Psoas muscle (tissue), 8 donors: ENCODE measurements around the gene CD2AP. TPM values are rescaled to one million over a fixed set of nuclear protein-coding genes. Genes with fewer than 3 reads are reported as not detected.

ENCODE experiments used
- ATAC-seq, 4 donors: fragments of 200-7000 bp; cut with Tn5 transposase; one replicate each; pipeline ENCODE4 v1.9.1; 2020; ENCODE audit warnings: moderate library complexity in 3 of 4, mild to moderate bottlenecking in 2 of 4
- DNase-seq, 2 donors: peaks; one replicate each; pipeline ENCODE4 v3.0.0-alpha.2; 2020
- H3K27ac ChIP-seq: fragments of 200-600 bp; one replicate; pipeline ENCODE4 v1.8.0; 2022
- H3K27me3 ChIP-seq, 3 donors: fragments of 200-600 bp in 1 of 3; one replicate each; pipeline versions ENCODE4 v1.6.1 to v1.8.0; 2013 to 2022; ENCODE audit warnings: low read length in 2 of 3, mild to moderate bottlenecking in 2 of 3, moderate library complexity in 1 of 3; ENCODE audit not compliant: insufficient read depth in 3 of 3
- H3K36me3 ChIP-seq, 2 donors: fragments of 200-600 bp in 1 of 2; one replicate each; pipeline versions ENCODE4 v1.6.1 to v1.8.0; 2013 to 2022; ENCODE audit warnings: low read depth in 1 of 2, mild to moderate bottlenecking in 1 of 2, moderate library complexity in 1 of 2; ENCODE audit not compliant: insufficient read depth in 1 of 2
- H3K4me1 ChIP-seq: fragments of 200-600 bp; one replicate; pipeline ENCODE4 v1.8.0; 2022
- H3K4me3 ChIP-seq: fragments of 200-600 bp; one replicate; pipeline ENCODE4 v1.8.0; 2022; ENCODE audit warnings: mild to moderate bottlenecking
- H3K9me3 ChIP-seq: fragments of 200-600 bp; one replicate; pipeline ENCODE4 v1.8.0; 2022
- CTCF ChIP-seq: fragments of 200-600 bp; IDR thresholded peaks from one replicate; pipeline ENCODE4 v1.8.0; 2022; ENCODE audit warnings: antibody characterized with exemption
- WGBS, 3 donors: extraction: QIAGEN DNeasy Blood & Tissue Kit; methylation state at CpG; one replicate each; pipeline versions ENCODE4 v1.1.6 to v1.1.7; 2013; 5-methylcytosine and 5-hydroxymethylcytosine counted together
- intact Hi-C, 2 donors: fragments of 100-400 bp; cut with DNase I; formaldehyde crosslinking; loops; one replicate each; pipeline versions ENCODE4 v1.11.0 to v1.14.2; 2022
- polyA plus RNA-seq, 3 donors: library from polyadenylated mRNA; stranded (reverse); fragments of 200-250 nt; gene quantifications; one replicate each; pipeline ENCODE4 v1.2.3, GENCODE V29; 2013
- total RNA-seq, 4 donors: library from RNA; stranded (reverse); fragmentation: NEBNext Ultra II Directional in 2 of 4; extraction: Animal tissue kit (Norgen Biotek cat#: 25700) in 2 of 4; gene quantifications; one replicate each; pipeline versions ENCODE4 v1.2.1 to v1.2.4, GENCODE V29; 2021 to 2023
- donor health status: healthy with polysubstance abuse.
- donor health status: DM: no; HTN: no; CAD: no; lungs with moderate emphysema.
- donor health status: Bipolar disorder and iron deficiency.
- donor health status: healthy.
- donor health status: DM: yes; HTN: yes; CAD: no.
- donor health status: DM: no; HTN: no; CAD: no.
- donor health status: DM: no; HTN: no; CAD: no.
- donor health status: DM: yes; HTN: yes; CAD: no.

Gene CD2AP
- total and polyA plus RNA-seq, 7 donors: 3.4 to 11.7 (median 8.3) TPM

GRCh38 chr6:47434372-47435253 lies 43.0 kb upstream of the CD2AP start:
- Histone ChIP-seq H3K4me3 (no peak overlapping the region), H3K36me3 (no peaks in the 10 kb centered on the region), H3K9me3 (no peaks in the 10 kb centered on the region), H3K27me3 (no peaks in the 10 kb centered on the region), H3K4me1 (no peaks in the 10 kb centered on the region), H3K27ac (no peak overlapping the region)
- 32 to 52% (median 42%) methylated on average over 2 of the region's 2 CpGs for WGBS, 3 donors
- DNase-seq (no peak), ATAC-seq (no peak)
- intact Hi-C loops: no loop called here
- no peak for TF ChIP-seq CTCF

- Histone ChIP-seq H3K4me1 (no peaks in the 10 kb centered on the region), H3K36me3 (no peaks in the 10 kb centered on the region), H3K27ac (no peak overlapping the region), H3K9me3 (no peaks in the 10 kb centered on the region), H3K27me3 (no peaks in the 10 kb centered on the region), H3K4me3 (no peak overlapping the region)
- DNase-seq (no peak), ATAC-seq (no peak)
- intact Hi-C loops: no loop called here
- 93 to 94% (median 94%) methylated on average over 2 of the region's 2 CpGs for WGBS, 3 donors
- no peak for TF ChIP-seq CTCF
Observed at GRCh38 chr6:47435254-47435612, 42.4 kb upstream of the CD2AP start.

- H3K9me3 ChIP-seq: no peaks in the 10 kb centered on the region
- H3K27ac ChIP-seq: no peak overlapping the region
- no peak for DNase-seq
- H3K27me3 ChIP-seq: no peaks in the 10 kb centered on the region
- no peaks in the 10 kb centered on the region for H3K4me1 ChIP-seq
- no peak for ATAC-seq
- H3K4me3 ChIP-seq: no peak overlapping the region
- no peak for TF ChIP-seq CTCF
- no peaks in the 10 kb centered on the region for H3K36me3 ChIP-seq
- intact Hi-C loops: no loop called here
- WGBS, 3 donors: 71 to 72% (median 71%) methylated on average over 4 of the region's 4 CpGs
Observed at GRCh38 chr6:47437592-47437991, 40.0 kb upstream of the CD2AP start.

GRCh38 chr6:47438481-47439347 lies 38.9 kb upstream of the CD2AP start:
- Histone ChIP-seq H3K4me3 (no peak overlapping the region), H3K27ac (no peak overlapping the region), H3K27me3 (no peaks in the 10 kb centered on the region), H3K4me1 (no peaks in the 10 kb centered on the region), H3K36me3 (no peaks in the 10 kb centered on the region), H3K9me3 (no peaks in the 10 kb centered on the region)
- ATAC-seq (no peak), DNase-seq (peak in 1 of 2 donors; percentile 15)
- 68 to 82% (median 68%) methylated on average over 8 of the region's 8 CpGs for WGBS, 3 donors
- intact Hi-C loops: no loop called here
- TF ChIP-seq CTCF: no peak
